Left ventricle myocardium inferior (tissue), 1 donor: ENCODE data around the gene BCR. TPM values are rescaled to one million over a fixed set of nuclear protein-coding genes. Genes with fewer than 3 reads are reported as not detected.

Source experiments
- DNase-seq: peaks from one replicate; pipeline ENCODE4 v3.0.0-alpha.2; 2020
- H3K27ac ChIP-seq: fragments of 200-600 bp; replicated peaks from 2 replicates; pipeline ENCODE4 v1.8.0; 2021
- H3K27me3 ChIP-seq: fragments of 200-600 bp; 2 replicates; pipeline ENCODE4 v1.8.0; 2021; ENCODE audit warnings: low read depth
- H3K36me3 ChIP-seq: fragments of 200-600 bp; 2 replicates; pipeline ENCODE4 v1.8.0; 2021
- H3K4me1 ChIP-seq: fragments of 200-600 bp; 2 replicates; pipeline ENCODE4 v1.8.0; 2021
- H3K4me3 ChIP-seq: fragments of 200-600 bp; 2 replicates; pipeline ENCODE4 v1.8.0; 2021; ENCODE audit warnings: mild to moderate bottlenecking, moderate library complexity
- H3K9me3 ChIP-seq: fragments of 200-600 bp; replicated peaks from 2 replicates; pipeline ENCODE4 v1.8.0; 2021
- CTCF ChIP-seq: fragments of 200-600 bp; IDR thresholded peaks from 2 replicates; pipeline ENCODE4 v1.8.0; 2021; ENCODE audit warnings: antibody characterized with exemption, mild to moderate bottlenecking, borderline replicate concordance
- intact Hi-C: fragments of 100-400 bp; cut with micrococcal nuclease; formaldehyde crosslinking; loops from one replicate; pipeline ENCODE4 v1.11.0; 2022
- total RNA-seq: library from RNA; stranded (reverse); fragmentation: NEBNext Ultra II Directional; extraction: Animal tissue kit (Norgen Biotek cat#: 25700); gene quantifications from one replicate; pipeline ENCODE4 v1.2.1, GENCODE V29; 2021
- donor health status: DM: no; HTN: yes; CAD: no; lungs with severe emphysema.

Gene BCR
- total RNA-seq, 1 donor from 2014 or later: 26.7 TPM

GRCh38 chr22:23288301-23289129 is 108.2 kb downstream of the BCR start:
- DNase-seq: no peak
- H3K4me1 ChIP-seq: peaks cover 17% of the 10 kb centered on the region
- no peaks in the 10 kb centered on the region for H3K9me3 ChIP-seq
- intact Hi-C loops: no loop called here
- H3K27ac ChIP-seq: no peak overlapping the region
- TF ChIP-seq CTCF: no peak
- H3K36me3 ChIP-seq: peaks cover 68% of the 10 kb centered on the region
- H3K4me3 ChIP-seq: no peak overlapping the region
- H3K27me3 ChIP-seq: no peaks in the 10 kb centered on the region

DNA sequence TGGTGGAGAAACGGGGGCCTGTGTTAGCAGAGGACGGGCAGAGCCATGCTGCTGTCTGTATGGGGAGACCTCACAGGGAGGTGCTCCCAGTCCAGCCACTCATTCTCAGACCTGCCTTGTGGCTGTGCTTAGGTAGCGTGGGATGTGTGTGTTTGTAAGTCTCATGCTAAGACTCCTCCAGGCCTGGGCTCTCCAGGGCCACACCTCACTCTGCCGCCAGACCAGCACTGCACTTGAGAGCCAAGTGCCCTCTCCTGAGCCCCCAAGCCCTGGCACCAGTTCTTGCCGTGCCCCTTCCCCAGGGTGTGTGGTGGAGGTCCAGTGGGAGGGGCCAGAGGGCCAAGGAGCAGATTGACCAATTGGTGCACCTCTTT is 108.8 kb downstream of the BCR start:
- intact Hi-C loops: no loop called here
- no peak for TF ChIP-seq CTCF
- peak overlapping the region; percentile 30 for H3K27ac ChIP-seq
- peaks cover 69% of the 10 kb centered on the region for H3K36me3 ChIP-seq
- H3K4me1 ChIP-seq: peaks cover 17% of the 10 kb centered on the region
- H3K9me3 ChIP-seq: no peaks in the 10 kb centered on the region
- no peaks in the 10 kb centered on the region for H3K27me3 ChIP-seq
- no peak for DNase-seq
- no peak overlapping the region for H3K4me3 ChIP-seq

- no peak for DNase-seq
- no peaks in the 10 kb centered on the region for H3K9me3 ChIP-seq
- H3K36me3 ChIP-seq: peaks cover 75% of the 10 kb centered on the region
- H3K27ac ChIP-seq: peak overlapping the region; percentile 57
- H3K4me3 ChIP-seq: no peak overlapping the region
- TF ChIP-seq CTCF: peak; percentile 81
- H3K4me1 ChIP-seq: peaks cover 17% of the 10 kb centered on the region
- intact Hi-C loops: no loop called here
- no peaks in the 10 kb centered on the region for H3K27me3 ChIP-seq
Observed at GRCh38 chr22:23289851-23290724, 109.8 kb downstream of the BCR start.

- no peaks in the 10 kb centered on the region for H3K9me3 ChIP-seq
- no peak for DNase-seq
- peaks cover 79% of the 10 kb centered on the region for H3K36me3 ChIP-seq
- no peaks in the 10 kb centered on the region for H3K27me3 ChIP-seq
- TF ChIP-seq CTCF: no peak
- no peak overlapping the region for H3K4me3 ChIP-seq
- peaks cover 17% of the 10 kb centered on the region for H3K4me1 ChIP-seq
- H3K27ac ChIP-seq: no peak overlapping the region
- intact Hi-C loops: no loop called here
Observed at GRCh38 chr22:23291806-23292452, 111.6 kb downstream of the BCR start.
